Stimulated activated CD8-positive, alpha-beta memory T cell treated with anti-CD3 and anti-CD28 coated beads, Interleukin-7, amount 100 ng/mL, for 48 hours (primary cell): ENCODE measurements around the gene AHRR.
"Not testable (repeated sequence)": the region's sequence is repeated elsewhere in the genome, so short reads cannot be mapped to it uniquely, and the experiment has no call there.

Source experiments
- DNase-seq, 2 donors: peaks; one replicate each; pipeline ENCODE4 v3.0.0-alpha.2; 2020; ENCODE audit warnings: low read depth in 1 of 2; ENCODE audit errors: extremely low read depth in 1 of 2

The AHRR gene

DNA sequence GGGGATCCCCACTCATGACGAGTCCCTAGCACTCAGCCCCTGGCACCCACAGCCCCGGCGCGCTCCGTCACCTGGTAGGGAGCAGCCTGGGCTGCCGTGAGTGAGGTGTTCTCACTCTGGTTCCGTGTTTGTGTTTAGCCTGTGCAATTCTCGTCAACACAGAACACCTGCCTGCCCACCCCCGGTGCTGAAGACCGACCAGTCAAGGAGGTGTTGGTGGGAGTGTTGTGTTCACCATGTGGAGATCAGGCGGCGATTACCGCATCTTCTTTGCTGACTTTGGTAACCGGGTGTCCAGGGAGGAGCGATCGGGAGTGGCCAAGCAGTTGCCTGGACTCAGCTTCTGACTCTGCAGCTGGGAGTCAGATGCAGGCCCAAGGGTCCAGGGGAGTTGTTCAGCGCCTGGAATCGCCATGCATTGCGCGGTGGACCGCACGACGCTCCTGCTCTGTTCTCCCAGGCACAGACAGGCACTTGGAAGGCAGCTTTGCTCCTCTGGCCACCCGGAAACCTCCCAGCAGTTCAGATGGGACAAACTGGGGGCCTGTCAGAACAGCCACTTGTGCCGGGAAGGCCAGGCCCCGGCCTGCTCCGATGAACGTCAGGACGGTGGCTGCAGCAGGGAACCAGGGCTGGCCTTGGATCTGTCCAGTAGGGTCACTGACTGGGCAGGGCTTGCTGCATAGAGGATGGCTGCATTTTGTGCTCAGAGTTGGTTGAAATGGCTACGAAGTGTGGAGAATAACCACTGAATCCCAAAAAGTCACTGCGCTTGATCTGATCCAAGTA lies 149.6 kb downstream of the AHRR start:
- DNase-seq = no peak

- DNase-seq = no peak
Measured at GRCh38 chr5:471750-472058, 150.2 kb downstream of the AHRR start.

- DNase-seq = peak in 1 of 2 donors; percentile 23
Measured at GRCh38 chr5:472076-472655, 150.7 kb downstream of the AHRR start.

GRCh38 chr5:472656-473550 lies 151.4 kb downstream of the AHRR start:
- DNase-seq = peak; percentile 80 to 81

DNA sequence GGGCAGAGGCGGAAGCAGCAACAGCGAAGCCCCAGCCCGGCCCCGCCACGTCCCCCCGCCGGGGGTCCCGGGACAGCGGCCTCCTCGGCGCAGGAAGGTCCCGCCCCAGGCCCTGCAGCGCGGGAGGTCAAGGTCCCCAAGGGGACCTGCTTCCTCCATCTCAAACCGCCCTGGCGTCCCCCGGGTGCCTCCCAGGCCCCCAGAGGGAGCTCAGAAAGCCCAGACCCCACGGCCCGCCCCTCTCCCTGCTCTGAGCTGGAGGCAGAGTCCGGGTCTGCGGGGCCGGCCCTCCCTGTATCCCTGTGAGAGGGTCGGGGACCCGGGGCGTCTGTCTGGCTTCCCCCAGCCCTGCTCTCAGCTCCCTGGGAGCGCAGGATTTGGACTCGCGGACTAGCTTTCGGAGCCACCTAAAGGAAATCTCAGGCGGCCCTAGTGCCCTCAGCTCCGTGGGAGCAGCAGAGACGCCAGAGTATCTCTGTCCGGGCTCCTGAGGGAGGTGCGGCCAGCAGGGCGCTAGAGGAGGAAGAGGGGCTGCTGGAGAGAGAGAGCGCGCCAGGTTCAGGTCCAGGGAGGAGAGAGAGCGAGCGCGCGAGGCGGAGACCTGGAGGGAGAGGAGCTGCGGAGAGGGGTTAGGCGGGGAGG lies 152.2 kb downstream of the AHRR start:
- no peak for DNase-seq

- DNase-seq = not testable (repeated sequence)
Measured at GRCh38 chr5:474232-474839, 152.8 kb downstream of the AHRR start.

GRCh38 chr5:474840-475661 lies 153.5 kb downstream of the AHRR start:
- DNase-seq = no peak

GRCh38 chr5:475704-476101 lies 154.2 kb downstream of the AHRR start:
- no peak for DNase-seq

GRCh38 chr5:476102-476813 lies 154.7 kb downstream of the AHRR start:
- DNase-seq = no peak

DNA sequence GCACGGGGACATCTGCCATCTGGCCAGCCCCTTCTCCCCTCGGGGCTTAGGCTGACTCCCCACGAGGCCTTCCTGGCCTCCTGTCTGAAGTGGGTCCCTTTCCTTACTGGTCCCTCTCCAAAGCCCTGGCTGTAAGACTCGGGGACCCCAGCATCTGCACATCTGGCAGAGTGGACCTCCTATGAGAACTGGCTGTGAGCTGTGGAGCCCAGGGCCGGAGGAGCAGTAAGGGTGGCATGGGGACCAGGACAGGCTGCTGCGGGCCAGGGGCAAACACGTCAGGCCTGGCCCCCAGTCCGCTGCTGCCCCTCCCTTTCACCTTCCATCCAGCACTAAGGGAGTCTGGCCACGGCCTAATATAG lies 155.3 kb downstream of the AHRR start:
- DNase-seq = no peak

DNA sequence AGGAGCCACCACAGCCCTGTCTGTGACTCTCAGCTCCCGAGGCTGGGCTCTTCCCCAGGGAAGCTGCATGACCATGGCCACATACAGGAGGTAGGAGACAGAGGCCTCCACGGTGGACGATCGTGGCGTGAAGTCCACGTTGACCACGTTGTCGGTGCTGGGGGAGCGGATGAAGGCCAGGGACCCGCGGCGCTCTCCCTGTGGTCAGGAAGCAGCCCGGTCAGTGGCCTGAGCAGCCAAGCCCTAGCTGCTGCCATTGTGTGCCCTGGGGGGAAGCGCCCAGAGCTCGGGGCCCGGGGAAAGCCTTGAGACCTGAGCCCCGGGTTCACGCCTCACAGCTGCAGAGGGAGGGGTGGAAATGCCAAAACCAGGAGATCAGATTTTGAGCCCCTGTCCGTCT lies 155.7 kb downstream of the AHRR start:
- DNase-seq = no peak

GRCh38 chr5:477871-478270 lies 156.4 kb downstream of the AHRR start:
- no peak for DNase-seq

DNA sequence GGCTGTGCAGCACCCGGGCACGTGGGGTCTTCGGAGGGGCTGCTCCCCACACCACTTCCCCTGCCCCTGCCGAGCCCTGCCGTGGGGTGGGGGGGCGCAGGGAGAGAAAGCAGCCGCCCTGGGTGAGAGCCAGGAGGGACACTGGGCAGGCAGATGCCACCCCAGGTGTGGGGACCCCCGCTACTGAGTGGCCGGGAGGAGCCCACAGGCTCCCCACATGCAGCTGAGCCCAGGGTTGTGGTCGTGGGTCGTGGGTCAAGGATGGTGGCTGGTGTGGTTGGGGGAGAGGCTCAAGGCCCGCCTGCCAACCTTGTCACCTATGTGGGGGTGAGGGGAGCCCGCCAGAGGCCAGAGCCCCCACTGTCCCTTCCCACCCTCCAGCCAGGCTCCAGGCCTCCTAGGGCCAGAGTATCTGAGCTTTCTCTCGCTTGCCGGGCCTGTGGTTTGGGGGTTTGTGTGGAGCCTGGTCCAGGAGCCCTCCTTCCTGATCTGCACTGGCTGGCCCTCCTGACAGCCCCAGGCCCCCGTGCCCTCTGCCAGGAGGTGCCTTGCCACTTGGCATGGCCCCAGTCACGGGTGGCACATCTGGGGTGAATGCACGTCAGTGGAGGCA lies 157.0 kb downstream of the AHRR start:
- no peak for DNase-seq

DNA sequence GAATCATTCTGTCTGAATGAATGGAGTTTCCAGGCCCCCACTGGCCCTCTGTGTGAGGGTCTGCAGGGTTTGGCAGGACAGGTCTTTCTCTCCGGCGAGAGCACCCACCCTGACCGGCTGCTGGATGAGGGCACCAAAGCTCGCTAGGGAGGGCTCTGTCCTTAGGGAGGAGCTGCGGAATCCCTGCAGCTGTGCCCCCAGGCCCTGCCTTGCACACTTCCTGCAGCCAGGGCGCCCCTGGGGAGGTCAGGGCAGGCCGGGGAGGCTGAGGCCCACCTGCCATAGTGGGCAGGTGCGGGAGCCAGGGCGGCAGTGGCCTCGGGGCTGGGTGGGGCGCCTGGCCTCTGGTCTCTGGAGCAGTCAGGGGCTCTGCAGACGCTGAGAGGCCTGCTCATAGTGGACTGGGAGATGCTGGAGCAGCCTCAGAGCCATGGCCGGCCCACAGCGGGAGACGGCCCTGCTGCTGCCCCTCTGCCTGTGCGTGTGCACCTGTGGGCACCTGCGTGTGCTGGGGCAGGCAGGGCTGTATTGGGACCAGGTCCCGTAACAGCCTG lies 157.5 kb downstream of the AHRR start:
- no peak for DNase-seq

- no peak for DNase-seq
Measured at GRCh38 chr5:479566-480319, 158.2 kb downstream of the AHRR start.

DNA sequence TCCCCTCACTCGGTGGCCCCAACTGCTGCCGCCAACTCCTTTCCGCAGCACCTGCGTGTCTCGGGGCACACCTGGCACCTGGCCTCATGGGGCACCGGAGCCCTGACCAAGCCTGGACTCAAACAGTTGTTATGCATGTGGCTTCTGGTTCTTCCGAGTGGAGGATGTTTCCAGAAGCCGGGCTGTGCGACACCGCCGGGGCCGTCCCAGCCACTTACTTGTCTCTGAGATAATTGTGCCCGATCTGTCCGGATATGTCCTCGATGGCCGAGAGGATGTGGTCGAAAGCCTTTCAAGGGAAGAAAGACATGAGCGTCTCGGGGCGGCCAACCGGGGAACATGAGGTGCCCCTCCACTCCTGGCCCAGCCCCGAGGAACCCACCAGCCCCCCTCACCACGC lies 159.8 kb downstream of the AHRR start:
- no peak for DNase-seq

DNA sequence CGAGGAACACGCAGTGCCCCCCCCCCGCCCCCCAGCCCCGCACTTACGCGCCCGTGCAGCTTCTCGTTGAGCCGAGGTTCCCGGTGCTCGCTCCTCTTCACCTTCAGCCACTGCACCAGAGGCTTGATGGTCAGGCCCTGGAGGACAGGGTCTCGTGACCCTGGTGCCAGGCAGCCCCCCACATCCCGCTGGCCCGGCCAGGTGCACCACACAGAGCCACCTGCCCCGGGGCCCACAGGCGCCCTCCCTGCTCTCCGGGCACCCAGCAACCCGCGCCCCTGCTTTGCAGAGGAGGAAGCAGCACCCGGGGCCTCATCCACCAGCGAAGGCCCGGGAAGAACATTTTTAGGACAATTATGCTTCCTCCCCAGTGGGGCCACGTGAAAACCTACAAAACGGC lies 160.5 kb downstream of the AHRR start:
- DNase-seq = no peak

- DNase-seq = no peak
Measured at GRCh38 chr5:482506-482905, 161.0 kb downstream of the AHRR start.
